Heart left ventricle (tissue), 16 donors: ENCODE results near the gene QSOX1. TPM values are rescaled to one million over a fixed set of nuclear protein-coding genes. Genes with fewer than 3 reads are reported as not detected.

Experiments used
- ATAC-seq, 4 donors: fragments of 200-7000 bp; cut with Tn5 transposase; one replicate each; pipeline ENCODE4 v1.9.1; 2020 to 2022; ENCODE audit warnings: moderate library complexity in 4 of 4, mild to moderate bottlenecking in 3 of 4, moderate number of reproducible peaks in 1 of 4
- DNase-seq, 5 donors: peaks; one replicate each; pipeline ENCODE4 v3.0.0-alpha.2; 2020
- H3K27ac ChIP-seq, 12 donors: fragments of 200-600 bp; sonication (generic) in 4 of 12; one replicate each; pipeline versions ENCODE4 v1.5.0 to v1.8.0; 2016 to 2022; ENCODE audit warnings: mild to moderate bottlenecking in 2 of 12
- H3K27me3 ChIP-seq, 9 donors: fragments of 200-600 bp; sonication (generic) in 2 of 9; one replicate each; pipeline versions ENCODE4 v1.5.1 to v1.8.0; 2016 to 2022; ENCODE audit warnings: mild to moderate bottlenecking in 3 of 9
- H3K36me3 ChIP-seq, 9 donors: fragments of 200-600 bp; sonication (generic) in 2 of 9; one replicate each; pipeline versions ENCODE4 v1.5.0 to v1.8.0; 2018 to 2022; ENCODE audit warnings: mild to moderate bottlenecking in 2 of 9
- H3K4me1 ChIP-seq, 12 donors: fragments of 200-600 bp; sonication (generic) in 4 of 12; one replicate each; pipeline versions ENCODE4 v1.5.0 to v1.8.0; 2016 to 2022; ENCODE audit warnings: mild to moderate bottlenecking in 3 of 12
- H3K4me3 ChIP-seq, 12 donors: fragments of 200-600 bp; sonication (generic) in 4 of 12; one replicate each; pipeline versions ENCODE4 v1.5.0 to v1.8.0; 2017 to 2022; ENCODE audit warnings: mild to moderate bottlenecking in 9 of 12, moderate library complexity in 4 of 12
- H3K9me3 ChIP-seq, 12 donors: fragments of 200-600 bp; sonication (generic) in 4 of 12; one replicate each; pipeline versions ENCODE4 v1.5.0 to v1.8.0; 2016 to 2022; ENCODE audit warnings: mild to moderate bottlenecking in 1 of 12
- POLR2A ChIP-seq, 2 donors: fragments of 450-650 bp; IDR thresholded peaks; one replicate each; pipeline ENCODE4 v1.6.1; 2017; ENCODE audit warnings: antibody characterized with exemption in 2 of 2, mild to moderate bottlenecking in 2 of 2, moderate library complexity in 2 of 2
- WGBS, 4 donors: extraction: QIAGEN DNeasy Blood & Tissue Kit in 2 of 4; methylation state at CpG; one replicate each; pipeline versions ENCODE4 v1.1.5 to v1.1.7; 2013 to 2018; 5-methylcytosine and 5-hydroxymethylcytosine counted together
- intact Hi-C, 10 donors: fragments of 100-400 bp; cut with DNase I; formaldehyde crosslinking; loops; one replicate each; pipeline versions ENCODE4 v1.11.1 to v1.14.2; 2022
- polyA plus RNA-seq, 2 donors: library from polyadenylated mRNA; stranded (reverse); fragments of 200-250 nt; gene quantifications; one replicate each; pipeline ENCODE4 v1.2.3, GENCODE V29; 2013
- total RNA-seq, 9 donors: library from RNA; depleted of rRNA in 2 of 9; stranded (reverse); fragments of >200 nt in 2 of 9; fragmentation: NEBNext Ultra II Directional in 3 of 9; extraction: Animal tissue kit (Norgen Biotek cat#: 25700) in 3 of 9; gene quantifications; one replicate each; pipeline versions ENCODE4 v1.1.0 to v1.2.4, GENCODE V29; 2016 to 2023
- TF ChIP-seq, protein P1 (sequence below), 12 donors: fragments of 200-600 bp; sonication (generic) in 4 of 12; IDR thresholded peaks; one replicate each; pipeline versions ENCODE4 v1.5.0 to v1.8.0; 2018 to 2022; ENCODE audit warnings: antibody characterized with exemption in 12 of 12, mild to moderate bottlenecking in 5 of 12
- donor health status: ischemic (EF 13 %, LVEDD 7.1; RV severe dilation, severe dysfunction).
- donor health status: healthy with polysubstance abuse.
- donor health status: DM: no; HTN: yes; CAD: no.
- donor health status: DM: no; HTN: no; CAD: no.
- donor health status: ischemic (EF 25% LVEDD 6.9; RV normal size, moderate dysfunction).
- donor health status: ischemic (EF 25% LVEDD 5.7; RV mildly dilated, moderate dysfunction).
- donor health status: healthy.
- donor health status: DM: yes; HTN: yes; CAD: no.
- donor health status: ischemic (EF 35%, LVEDD 5.7; RV mildly dilated, moderate dysfunction).
- donor health status: nonischemic (EF 11% LVEDD 7.7; RV severe dilation, severe dysfunction).
- donor health status: DM: yes; HTN: yes; CAD: no.
- donor health status: PGD.
- donor health status: ischemic (EF 29% LVEDD 5.4; RV normal size, mild dysfunction).
- donor health status: nonischemic (EF 23%, LVEDD 6.1; RV moderate dilation, normal function).

QSOX1 gene
- total and polyA plus RNA-seq, 11 donors: 62.3 to 250 (median 122) TPM

DNA sequence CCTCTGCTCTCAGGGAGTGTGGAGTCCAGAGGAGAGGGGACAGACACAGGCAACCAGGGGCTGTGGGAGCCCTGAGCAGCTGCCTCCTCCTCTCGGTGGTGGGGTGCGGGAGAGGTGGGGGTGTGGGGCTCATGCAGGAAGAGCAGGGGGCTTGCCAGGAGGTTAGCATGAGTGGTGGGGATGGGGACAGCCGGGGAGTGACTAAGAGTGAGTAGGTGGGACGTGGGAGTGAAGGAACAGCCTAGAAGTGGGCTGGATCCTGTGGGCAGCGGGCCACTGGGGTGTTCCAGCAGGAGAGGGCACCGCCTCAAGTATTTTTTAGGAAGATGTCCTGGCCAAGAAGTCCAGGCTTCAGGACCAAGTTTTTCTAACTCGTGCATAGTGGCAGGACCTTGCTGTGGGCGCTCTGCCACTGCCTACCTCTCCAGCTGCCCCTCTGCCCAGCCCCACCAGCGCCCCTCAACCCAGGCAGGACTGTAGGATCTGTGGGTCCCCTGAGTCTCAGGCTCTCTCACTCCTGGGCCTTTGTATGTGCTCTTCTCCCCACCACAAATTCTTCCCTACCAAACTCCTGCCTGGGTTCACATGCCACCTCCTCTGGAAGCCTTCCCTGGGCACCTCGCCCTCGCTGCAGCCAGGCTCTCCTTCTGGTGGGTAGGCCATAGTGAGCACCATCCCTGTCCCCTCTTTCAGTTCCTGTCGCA lies 56.6 kb downstream of the QSOX1 start:
- Histone ChIP-seq H3K27ac (no peak overlapping the region), H3K4me3 (no peak overlapping the region), H3K36me3 (no peaks in the 10 kb centered on the region), H3K4me1 (no peaks in the 10 kb centered on the region), H3K27me3 (peaks cover 0 to 16% (median 0%) of the 10 kb centered on the region in 9 donors), H3K9me3 (no peaks in the 10 kb centered on the region)
- ATAC-seq: no peak
- 87 to 89% (median 87%) methylated on average over 12 of the region's 12 CpGs for WGBS, 4 donors
- intact Hi-C loops: no loop called here
- no peak for DNase-seq
- TF ChIP-seq, protein P1, sequence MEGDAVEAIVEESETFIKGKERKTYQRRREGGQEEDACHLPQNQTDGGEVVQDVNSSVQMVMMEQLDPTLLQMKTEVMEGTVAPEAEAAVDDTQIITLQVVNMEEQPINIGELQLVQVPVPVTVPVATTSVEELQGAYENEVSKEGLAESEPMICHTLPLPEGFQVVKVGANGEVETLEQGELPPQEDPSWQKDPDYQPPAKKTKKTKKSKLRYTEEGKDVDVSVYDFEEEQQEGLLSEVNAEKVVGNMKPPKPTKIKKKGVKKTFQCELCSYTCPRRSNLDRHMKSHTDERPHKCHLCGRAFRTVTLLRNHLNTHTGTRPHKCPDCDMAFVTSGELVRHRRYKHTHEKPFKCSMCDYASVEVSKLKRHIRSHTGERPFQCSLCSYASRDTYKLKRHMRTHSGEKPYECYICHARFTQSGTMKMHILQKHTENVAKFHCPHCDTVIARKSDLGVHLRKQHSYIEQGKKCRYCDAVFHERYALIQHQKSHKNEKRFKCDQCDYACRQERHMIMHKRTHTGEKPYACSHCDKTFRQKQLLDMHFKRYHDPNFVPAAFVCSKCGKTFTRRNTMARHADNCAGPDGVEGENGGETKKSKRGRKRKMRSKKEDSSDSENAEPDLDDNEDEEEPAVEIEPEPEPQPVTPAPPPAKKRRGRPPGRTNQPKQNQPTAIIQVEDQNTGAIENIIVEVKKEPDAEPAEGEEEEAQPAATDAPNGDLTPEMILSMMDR (IDR thresholded peaks at IDR 0.05): no peak
- TF ChIP-seq POLR2A (IDR thresholded peaks at IDR 0.05): no peak

DNA sequence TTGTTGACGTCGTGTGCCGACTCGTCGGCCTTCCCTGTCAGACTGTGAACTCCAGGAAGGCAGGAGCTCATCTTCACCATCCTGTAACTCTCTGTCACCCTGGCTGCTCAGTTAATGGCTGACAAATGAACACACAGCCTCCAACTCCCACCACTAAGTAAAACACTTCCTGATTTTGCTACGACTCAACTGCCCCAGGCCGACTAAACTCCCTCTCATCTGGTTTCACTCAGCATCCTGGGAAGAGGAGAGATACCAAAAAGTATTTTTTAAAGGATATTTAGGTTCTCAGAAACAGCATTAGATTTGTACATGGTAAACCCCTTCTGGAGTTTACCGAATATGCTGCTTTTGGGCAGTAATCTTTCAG lies 57.2 kb downstream of the QSOX1 start:
- H3K4me3 ChIP-seq: no peak overlapping the region
- ATAC-seq (no peak), DNase-seq (no peak)
- no peaks in the 10 kb centered on the region for H3K4me1 ChIP-seq
- peaks cover 0 to 16% (median 0%) of the 10 kb centered on the region in 9 donors for H3K27me3 ChIP-seq
- no peak for TF ChIP-seq POLR2A (IDR thresholded peaks at IDR 0.05)
- TF ChIP-seq, protein P1 (IDR thresholded peaks at IDR 0.05): no peak
- H3K36me3 ChIP-seq: no peaks in the 10 kb centered on the region
- intact Hi-C loops: no loop called here
- 61 to 78% (median 74%) methylated on average over 8 of the region's 8 CpGs for WGBS, 4 donors
- H3K9me3 ChIP-seq: no peaks in the 10 kb centered on the region
- no peak overlapping the region for H3K27ac ChIP-seq

DNA sequence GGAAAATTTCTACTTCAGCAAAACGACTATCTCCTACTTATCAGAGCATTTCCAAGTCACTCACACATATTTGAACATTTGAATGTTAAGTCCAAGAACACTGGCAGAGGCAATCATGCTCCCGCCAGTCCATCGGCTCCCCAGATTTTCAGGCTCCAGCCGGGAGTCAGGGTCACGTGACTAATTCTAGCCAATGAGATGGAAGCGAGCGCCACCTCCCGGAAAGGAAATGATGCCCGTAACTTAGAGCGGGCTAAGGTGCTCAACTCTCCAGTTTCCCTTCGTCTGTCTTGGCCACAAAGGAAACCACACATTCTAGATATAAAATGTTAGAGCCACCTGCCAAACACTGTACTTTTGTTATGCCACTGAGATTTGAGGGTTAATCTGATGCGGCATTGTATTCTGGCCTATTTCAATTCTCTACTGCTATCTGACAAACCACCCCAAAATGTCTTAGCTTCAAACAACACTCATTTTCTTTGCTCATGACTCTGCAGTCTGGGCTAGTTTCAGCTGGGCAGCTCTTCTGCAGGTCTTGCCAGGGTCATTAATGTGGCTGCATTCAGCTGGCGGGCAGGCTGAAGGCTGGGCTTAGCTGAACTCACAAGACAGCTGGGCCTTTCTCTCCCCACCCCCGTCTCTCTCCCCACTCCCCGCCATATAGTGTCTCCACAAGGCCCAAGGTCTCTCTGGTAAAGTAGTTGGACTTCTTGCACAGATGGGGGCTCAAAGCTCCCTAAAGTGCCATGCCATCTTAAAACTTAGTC lies 58.9 kb downstream of the QSOX1 start:
- Histone ChIP-seq H3K4me3 (peak overlapping the region in 1 of 12 donors; percentile 15), H3K4me1 (no peaks in the 10 kb centered on the region), H3K27ac (no peak overlapping the region), H3K27me3 (peaks cover 0 to 16% (median 0%) of the 10 kb centered on the region in 9 donors), H3K9me3 (no peaks in the 10 kb centered on the region), H3K36me3 (no peaks in the 10 kb centered on the region)
- no peak for ATAC-seq
- 75 to 88% (median 78%) methylated on average over 15 of the region's 15 CpGs for WGBS, 4 donors
- no peak for DNase-seq
- no peak for TF ChIP-seq POLR2A (IDR thresholded peaks at IDR 0.05)
- TF ChIP-seq, protein P1 (IDR thresholded peaks at IDR 0.05): no peak
- intact Hi-C loops: no loop called here

DNA sequence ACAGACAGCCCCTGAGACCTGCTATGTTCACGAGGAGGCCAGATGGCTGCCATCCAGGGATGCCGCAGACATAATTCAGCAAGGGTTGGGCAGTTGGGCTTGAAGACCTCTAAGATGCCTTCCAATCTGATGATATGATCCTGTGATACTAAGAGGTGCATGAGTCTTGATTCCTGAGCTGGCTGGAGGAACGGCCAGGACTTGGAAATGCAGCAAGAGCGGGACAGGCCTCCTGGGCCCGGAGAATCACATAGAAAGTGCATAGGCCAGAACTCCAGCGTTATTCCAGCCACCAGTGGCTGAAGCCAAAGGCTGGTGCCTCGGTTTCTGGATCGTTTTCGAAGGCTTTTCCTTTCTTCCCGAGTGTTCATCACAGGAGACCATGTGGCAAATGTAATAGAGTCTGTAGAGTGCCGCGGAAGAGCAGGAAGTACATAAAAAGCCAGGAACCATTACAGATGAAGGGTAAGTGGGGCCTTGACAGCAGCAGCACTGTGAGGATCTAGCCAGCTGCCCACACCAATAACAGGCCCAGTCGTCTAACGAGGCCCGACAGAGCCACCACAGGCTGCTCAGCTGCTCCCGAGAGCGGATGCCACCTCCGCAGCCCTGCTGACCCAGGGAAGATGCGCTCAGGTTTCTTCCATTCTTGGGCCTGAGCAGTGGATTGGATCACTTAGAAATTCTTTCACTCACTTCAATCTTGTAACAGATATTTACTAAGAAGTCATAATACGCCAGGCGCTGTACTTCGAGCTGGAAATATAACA lies 61.4 kb downstream of the QSOX1 start:
- ATAC-seq (no peak), DNase-seq (no peak)
- Histone ChIP-seq H3K9me3 (no peaks in the 10 kb centered on the region), H3K27me3 (peaks cover 0 to 6% (median 0%) of the 10 kb centered on the region in 9 donors), H3K36me3 (no peaks in the 10 kb centered on the region), H3K4me1 (no peaks in the 10 kb centered on the region), H3K4me3 (no peak overlapping the region), H3K27ac (no peak overlapping the region)
- WGBS, 4 donors: 87 to 90% (median 88%) methylated on average over 22 of the region's 22 CpGs
- intact Hi-C loops: no loop called here
- TF ChIP-seq, protein P1 (IDR thresholded peaks at IDR 0.05): no peak
- TF ChIP-seq POLR2A (IDR thresholded peaks at IDR 0.05): no peak
